ENCODE measurements around the gene RNF31.

The RNF31 gene

GRCh38 chr14:24207625-24208024 lies 60.3 kb downstream of the RNF31 start:
- no peaks in the 10 kb centered on the region for H3K4me1 ChIP-seq (ENCODE audit: control insufficient read depth, insufficient read depth, low read length)
- no peak overlapping the region for H3K4me3 ChIP-seq (ENCODE audit: low read depth, low read length)
- H3K36me3 ChIP-seq (ENCODE audit: control insufficient read depth, insufficient read depth, low read length), result peaks cover 27% of the 10 kb centered on the region
- H3K9ac ChIP-seq (ENCODE audit: low read depth, low read length), result no peak overlapping the region
- H3K27me3 ChIP-seq (ENCODE audit: control insufficient read depth, insufficient read depth, low read length), result no peaks in the 10 kb centered on the region
- H3K9me3 ChIP-seq (ENCODE audit: control insufficient read depth, insufficient read depth, low read length), result no peaks in the 10 kb centered on the region
